Measurements from ENCODE around the gene RIMKLB.

GRCh38 chr12:8796831-8797626 lies 99.2 kb downstream of the RIMKLB start:
- TF ChIP-seq POLR2A (IDR thresholded peaks at IDR 0.05) (no peak), CTCF (IDR thresholded peaks at IDR 0.05) (no peak)
